22Rv1 (cell line): Measurements from ENCODE around the gene CASP4.
A peak's percentile ranks its signal among the peaks of the same experiment; 100 is the strongest.

Source experiments
- H3K27ac ChIP-seq: fragments of 450-650 bp; 2 replicates; pipeline ENCODE4 v1.5.1; 2017
- CTCF ChIP-seq: fragments of 450-650 bp; IDR thresholded peaks from 2 replicates; pipeline ENCODE4 v1.5.1; 2017; ENCODE audit warnings: mild to moderate bottlenecking
- ZFX ChIP-seq: fragments of 450-650 bp; IDR thresholded peaks from 2 replicates; pipeline ENCODE4 v1.6.1; 2017; ENCODE audit warnings: antibody characterized with exemption, borderline replicate concordance

The CASP4 gene

GRCh38 chr11:104999721-105000120 lies 31.3 kb upstream of the CASP4 start:
- H3K27ac ChIP-seq: no peak overlapping the region
- TF ChIP-seq CTCF: no peak

GRCh38 chr11:104997288-104997687 lies 28.9 kb upstream of the CASP4 start:
- H3K27ac ChIP-seq: no peak overlapping the region
- no peak for TF ChIP-seq ZFX
- TF ChIP-seq CTCF: 0 out of 2 replicates have a peak, but pooled peaks have one; percentile 15

- TF ChIP-seq CTCF (no peak), ZFX (no peak)
- H3K27ac ChIP-seq: no peak overlapping the region
Observed at GRCh38 chr11:104995001-104995408, 26.6 kb upstream of the CASP4 start.

- TF ChIP-seq ZFX (no peak), CTCF (no peak)
- H3K27ac ChIP-seq: no peak overlapping the region
Observed at GRCh38 chr11:104992781-104993180, 24.4 kb upstream of the CASP4 start.

- TF ChIP-seq ZFX (no peak), CTCF (no peak)
Observed at GRCh38 chr11:104991994-104992393, 23.6 kb upstream of the CASP4 start.

GRCh38 chr11:104984808-104985207 lies 16.4 kb upstream of the CASP4 start:
- no peak overlapping the region for H3K27ac ChIP-seq
- TF ChIP-seq ZFX: no peak
- no peak for TF ChIP-seq CTCF

More at GRCh38 chr11:104991994-104992393, 23.6 kb upstream of the CASP4 start:
- H3K27ac ChIP-seq: no peak overlapping the region

- TF ChIP-seq ZFX: no peak
- TF ChIP-seq CTCF: no peak
- H3K27ac ChIP-seq: no peak overlapping the region
Observed at GRCh38 chr11:104979839-104980238, 11.5 kb upstream of the CASP4 start.
